Ovary (tissue), 3 donors: ENCODE data around the gene PCDHA3.

ENCODE experiments used
- EP300 ChIP-seq: sonication (generic); formaldehyde crosslinking; IDR thresholded peaks from one replicate; pipeline ENCODE4 v1.6.1; 2017; ENCODE audit warnings: antibody characterized with exemption
- POLR2A ChIP-seq: fragments of 450-650 bp; IDR thresholded peaks from one replicate; pipeline ENCODE4 v1.6.1; 2017; ENCODE audit warnings: antibody characterized with exemption, mild to moderate bottlenecking, moderate library complexity
- TF ChIP-seq, protein P1 (sequence below), 3 donors: fragments of 450-650 bp in 2 of 3; fragments of 200-600 bp in 1 of 3; IDR thresholded peaks; one replicate each; pipeline versions ENCODE4 v1.5.1 to v1.8.0; 2016 to 2022; ENCODE audit warnings: antibody characterized with exemption in 3 of 3, mild to moderate bottlenecking in 1 of 3
- donor health status: DM: no; HTN: no; CAD: no.

DNA sequence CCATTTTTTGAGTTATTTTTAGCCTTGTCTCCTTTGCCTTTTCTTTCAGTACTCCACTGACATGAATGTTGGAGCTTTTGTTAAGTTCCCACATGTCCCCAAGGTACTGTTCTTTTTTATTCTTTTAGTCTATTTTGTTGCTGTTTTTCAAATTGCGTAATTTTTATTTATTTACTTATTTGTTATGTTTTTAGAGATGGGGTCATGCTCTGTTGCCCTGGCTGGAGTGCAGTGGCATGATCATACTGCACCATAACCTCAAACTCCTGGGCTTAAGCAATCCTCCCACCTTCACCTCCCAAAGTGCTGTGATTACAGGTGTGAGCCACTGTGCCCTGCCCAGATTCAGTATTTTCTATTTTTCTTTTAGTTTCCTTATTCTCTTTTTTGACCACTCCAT lies 20.3 kb upstream of the PCDHA3 start:
- TF ChIP-seq, protein P1, sequence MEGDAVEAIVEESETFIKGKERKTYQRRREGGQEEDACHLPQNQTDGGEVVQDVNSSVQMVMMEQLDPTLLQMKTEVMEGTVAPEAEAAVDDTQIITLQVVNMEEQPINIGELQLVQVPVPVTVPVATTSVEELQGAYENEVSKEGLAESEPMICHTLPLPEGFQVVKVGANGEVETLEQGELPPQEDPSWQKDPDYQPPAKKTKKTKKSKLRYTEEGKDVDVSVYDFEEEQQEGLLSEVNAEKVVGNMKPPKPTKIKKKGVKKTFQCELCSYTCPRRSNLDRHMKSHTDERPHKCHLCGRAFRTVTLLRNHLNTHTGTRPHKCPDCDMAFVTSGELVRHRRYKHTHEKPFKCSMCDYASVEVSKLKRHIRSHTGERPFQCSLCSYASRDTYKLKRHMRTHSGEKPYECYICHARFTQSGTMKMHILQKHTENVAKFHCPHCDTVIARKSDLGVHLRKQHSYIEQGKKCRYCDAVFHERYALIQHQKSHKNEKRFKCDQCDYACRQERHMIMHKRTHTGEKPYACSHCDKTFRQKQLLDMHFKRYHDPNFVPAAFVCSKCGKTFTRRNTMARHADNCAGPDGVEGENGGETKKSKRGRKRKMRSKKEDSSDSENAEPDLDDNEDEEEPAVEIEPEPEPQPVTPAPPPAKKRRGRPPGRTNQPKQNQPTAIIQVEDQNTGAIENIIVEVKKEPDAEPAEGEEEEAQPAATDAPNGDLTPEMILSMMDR (IDR thresholded peaks at IDR 0.05), result no peak
- TF ChIP-seq EP300 (no peak), POLR2A (no peak)
